Vagina (tissue), 2 donors: ENCODE results near the gene TMEM62.

Source experiments
- POLR2A ChIP-seq, 2 donors: fragments of 450-650 bp; IDR thresholded peaks; one replicate each; pipeline ENCODE4 v1.6.1; 2017; ENCODE audit warnings: antibody characterized with exemption in 2 of 2, mild to moderate bottlenecking in 2 of 2, moderate library complexity in 2 of 2
- TF ChIP-seq, protein P1 (sequence below), 3 experiments: fragments of 450-650 bp in 2 of 3; fragments of 200-600 bp in 1 of 3; sonication (generic) in 1 of 3; IDR thresholded peaks; one replicate each; pipeline ENCODE4 v1.5.1; 2017 to 2019; ENCODE audit warnings: antibody characterized with exemption in 3 of 3, mild to moderate bottlenecking in 2 of 3, moderate library complexity in 2 of 3

DNA sequence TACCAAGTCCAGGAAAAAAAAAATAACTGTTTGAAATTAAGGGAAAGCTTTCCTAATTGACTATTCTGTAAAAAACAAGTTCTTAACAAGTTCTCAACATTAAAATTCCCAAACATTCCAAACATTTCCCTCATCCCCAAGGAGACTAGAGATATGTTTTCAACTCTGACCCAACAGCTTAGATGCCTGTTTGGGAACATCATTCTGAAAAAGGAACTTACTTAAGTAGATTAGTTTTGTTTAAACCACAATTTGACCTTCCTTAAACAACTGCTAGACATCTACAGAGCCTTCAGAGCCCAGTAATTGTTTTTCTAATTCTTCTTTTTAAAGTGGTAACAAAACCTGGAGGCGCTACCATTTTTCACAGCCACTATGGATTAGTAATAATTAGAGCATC, 40.4 kb upstream of the TMEM62 start:
- TF ChIP-seq, protein P1, sequence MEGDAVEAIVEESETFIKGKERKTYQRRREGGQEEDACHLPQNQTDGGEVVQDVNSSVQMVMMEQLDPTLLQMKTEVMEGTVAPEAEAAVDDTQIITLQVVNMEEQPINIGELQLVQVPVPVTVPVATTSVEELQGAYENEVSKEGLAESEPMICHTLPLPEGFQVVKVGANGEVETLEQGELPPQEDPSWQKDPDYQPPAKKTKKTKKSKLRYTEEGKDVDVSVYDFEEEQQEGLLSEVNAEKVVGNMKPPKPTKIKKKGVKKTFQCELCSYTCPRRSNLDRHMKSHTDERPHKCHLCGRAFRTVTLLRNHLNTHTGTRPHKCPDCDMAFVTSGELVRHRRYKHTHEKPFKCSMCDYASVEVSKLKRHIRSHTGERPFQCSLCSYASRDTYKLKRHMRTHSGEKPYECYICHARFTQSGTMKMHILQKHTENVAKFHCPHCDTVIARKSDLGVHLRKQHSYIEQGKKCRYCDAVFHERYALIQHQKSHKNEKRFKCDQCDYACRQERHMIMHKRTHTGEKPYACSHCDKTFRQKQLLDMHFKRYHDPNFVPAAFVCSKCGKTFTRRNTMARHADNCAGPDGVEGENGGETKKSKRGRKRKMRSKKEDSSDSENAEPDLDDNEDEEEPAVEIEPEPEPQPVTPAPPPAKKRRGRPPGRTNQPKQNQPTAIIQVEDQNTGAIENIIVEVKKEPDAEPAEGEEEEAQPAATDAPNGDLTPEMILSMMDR (IDR thresholded peaks at IDR 0.05) = no peak
- TF ChIP-seq POLR2A (IDR thresholded peaks at IDR 0.05) = no peak
